K562 (cell line): ENCODE results near the gene FRRS1L. TPM values are rescaled to one million over a fixed set of nuclear protein-coding genes. Genes with fewer than 3 reads are reported as not detected.

Experiments used
- BACH1 ChIP-seq: fragments of 200-800 bp; sonication (Bioruptor generic); IDR thresholded peaks from 2 replicates; pipeline ENCODE4 v1.6.1; 2016; ENCODE audit warnings: missing genetic modification characterization, missing compliant biosample characterization
- CBFA2T2 ChIP-seq: fragments of 450-650 bp; conservative IDR thresholded peaks from 2 replicates; pipeline ENCODE4 v1.6.1; 2017; ENCODE audit warnings: mild to moderate bottlenecking
- CEBPB ChIP-seq: fragments of 450-650 bp; IDR thresholded peaks from 2 replicates; pipeline ENCODE4 v1.6.1; 2016; ENCODE audit warnings: missing genetic modification characterization, missing compliant biosample characterization
- CTBP1 ChIP-seq: fragments of 450-650 bp; IDR thresholded peaks from 2 replicates; pipeline ENCODE4 v1.6.1; 2016; ENCODE audit warnings: borderline replicate concordance
- ELF2 ChIP-seq: fragments of 250-450 bp; sonication (Bioruptor Pico); IDR thresholded peaks from 2 replicates; pipeline ENCODE4 v1.5.0; 2021; ENCODE audit warnings: mild to moderate bottlenecking
- HMG20B ChIP-seq: fragments of 250-450 bp; sonication (Bioruptor Pico); IDR thresholded peaks from 2 replicates; pipeline ENCODE4 v1.5.0; 2021; ENCODE audit warnings: mild to moderate bottlenecking
- MAZ ChIP-seq, 2 experiments: fragments of 450-650 bp in 1 of 2; sonication (generic) in 1 of 2; formaldehyde crosslinking; IDR thresholded peaks in 1 of 2; conservative IDR thresholded peaks in 1 of 2; 2 replicates each; pipeline versions ENCODE4 v1.4.0 to v1.5.0; 2020; ENCODE audit warnings: mild to moderate bottlenecking in 1 of 2, missing genetic modification reagents in 1 of 2
- MIER1 ChIP-seq: fragments of 450-650 bp; IDR thresholded peaks from 2 replicates; pipeline ENCODE4 v1.6.1; 2016; ENCODE audit warnings: antibody characterized with exemption, mild to moderate bottlenecking, low read depth
- MYC ChIP-seq, 2 experiments: fragments of 250-450 bp in 1 of 2; sonication (Bioruptor Pico) in 1 of 2; IDR thresholded peaks; 2 replicates each; pipeline versions ENCODE4 v1.5.1 to v1.6.1; 2012 to 2021; ENCODE audit warnings: low read depth in 2 of 2, borderline replicate concordance in 1 of 2, improper control_type of control experiment in 1 of 2, low read length in 1 of 2, mild to moderate bottlenecking in 1 of 2, moderate library complexity in 1 of 2
- RBM22 ChIP-seq: fragments of 200-400 bp; formaldehyde crosslinking; IDR thresholded peaks from 2 replicates; pipeline ENCODE4 v1.6.1; 2018; ENCODE audit warnings: low read length, low read depth; ENCODE audit not compliant: poor library complexity, severe bottlenecking
- SP1 ChIP-seq: sonication (generic); formaldehyde crosslinking; IDR thresholded peaks from 2 replicates; pipeline ENCODE4 v1.8.1; 2022; ENCODE audit warnings: mild to moderate bottlenecking, missing genetic modification reagents
- SRF ChIP-seq, 2 experiments: fragments of 250-450, 450-650 bp in 1 of 2; sonication (Bioruptor Pico) in 1 of 2; sonication (generic) in 1 of 2; formaldehyde crosslinking; IDR thresholded peaks; 2 replicates each; pipeline versions ENCODE4 v1.5.0 to v1.5.1; 2020 to 2022; ENCODE audit warnings: mild to moderate bottlenecking in 1 of 2, missing genetic modification reagents in 1 of 2
- TCF3 ChIP-seq: sonication (generic); formaldehyde crosslinking; IDR thresholded peaks from 2 replicates; pipeline ENCODE4 v1.4.0; 2020; ENCODE audit warnings: mild to moderate bottlenecking, missing genetic modification reagents
- TEAD2 ChIP-seq: fragments of 450-650 bp; IDR thresholded peaks from 2 replicates; pipeline ENCODE4 v1.6.1; 2016; ENCODE audit warnings: missing genetic modification characterization, control low read depth, missing compliant biosample characterization
- TRIM28 ChIP-seq: fragments of 450-650 bp; IDR thresholded peaks from 2 replicates; pipeline ENCODE4 v1.6.1; 2017
- YY1 ChIP-seq, 3 experiments: IDR thresholded peaks; 2 replicates each; pipeline ENCODE4 v1.6.1; 2011; ENCODE audit warnings: low read length in 2 of 3, mild to moderate bottlenecking in 2 of 3, moderate library complexity in 2 of 3, borderline replicate concordance in 1 of 3, control low read depth in 1 of 3, low read depth in 1 of 3; ENCODE audit not compliant: insufficient read depth in 3 of 3, insufficient replicate concordance in 2 of 3, control insufficient read depth in 1 of 3, insufficient read length in 1 of 3; ENCODE audit errors: extremely low read depth in 1 of 3
- ZFX ChIP-seq: sonication (generic); formaldehyde crosslinking; IDR thresholded peaks from 2 replicates; pipeline ENCODE4 v1.8.0; 2022; ENCODE audit warnings: mild to moderate bottlenecking, missing genetic modification reagents, moderate library complexity
- ZNF324 ChIP-seq: fragments of 250-450 bp; sonication (Bioruptor Pico); IDR thresholded peaks from 2 replicates; pipeline ENCODE4 v1.4.0; 2020; ENCODE audit warnings: mild to moderate bottlenecking
- ZNF551 ChIP-seq: fragments of 250-450 bp; sonication (Bioruptor Pico); IDR thresholded peaks from 2 replicates; pipeline ENCODE4 v1.5.0; 2021; ENCODE audit warnings: mild to moderate bottlenecking, moderate library complexity
- polyA plus RNA-seq, 8 experiments: library from polyadenylated mRNA; depleted of rRNA in 4 of 8; stranded (reverse) in 5 of 8; unstranded in 3 of 8; fragments of >200 nt; fragmentation: Nextera tagmentation in 2 of 8; fragmentation: Illumina TruSeq in 1 of 8; extraction: Ambion mirVana in 2 of 8; extraction: Trizol in 1 of 8; gene quantifications; 2 replicates each; pipeline versions ENCODE4 v1.2.1 to v1.2.3, GENCODE V29; 2011 to 2014; ENCODE audit warnings: inconsistent platforms in 1 of 8, missing spikeins in 1 of 8
- total RNA-seq, 7 experiments: library from RNA; depleted of rRNA in 6 of 7; stranded (reverse); fragments of >200 nt in 6 of 7; fragmentation: Illumina TruSeq in 2 of 7; extraction: Trizol in 2 of 7; gene quantifications; 2 replicates each; pipeline versions ENCODE4 v1.2.1 to v1.2.3, GENCODE V29; 2011 to 2021; ENCODE audit warnings: low replicate concordance in 1 of 7
- TF ChIP-seq, protein P1 (sequence below): sonication (generic); formaldehyde crosslinking; IDR thresholded peaks from 2 replicates; pipeline ENCODE4 v1.8.0; 2022; ENCODE audit warnings: missing genetic modification reagents, mild to moderate bottlenecking, borderline replicate concordance
- TF ChIP-seq, protein P2 (sequence below), 2 experiments: fragments of 450-650 bp in 1 of 2; sonication (generic) in 1 of 2; formaldehyde crosslinking in 1 of 2; IDR thresholded peaks in 1 of 2; conservative IDR thresholded peaks in 1 of 2; 2 replicates each; pipeline versions ENCODE4 v1.6.1 to v1.8.1; 2016 to 2023; ENCODE audit warnings: mild to moderate bottlenecking in 2 of 2, moderate library complexity in 2 of 2, inconsistent platforms in 1 of 2, missing genetic modification reagents in 1 of 2

Gene FRRS1L
- total and polyA plus RNA-seq, 9 of the 15 experiments (the other 6 are each of a cell fraction or from before 2014, with no cell fraction given) = under 0.01 to 0.04 (median 0.03) TPM; not detected in 5

- TF ChIP-seq, protein P1, sequence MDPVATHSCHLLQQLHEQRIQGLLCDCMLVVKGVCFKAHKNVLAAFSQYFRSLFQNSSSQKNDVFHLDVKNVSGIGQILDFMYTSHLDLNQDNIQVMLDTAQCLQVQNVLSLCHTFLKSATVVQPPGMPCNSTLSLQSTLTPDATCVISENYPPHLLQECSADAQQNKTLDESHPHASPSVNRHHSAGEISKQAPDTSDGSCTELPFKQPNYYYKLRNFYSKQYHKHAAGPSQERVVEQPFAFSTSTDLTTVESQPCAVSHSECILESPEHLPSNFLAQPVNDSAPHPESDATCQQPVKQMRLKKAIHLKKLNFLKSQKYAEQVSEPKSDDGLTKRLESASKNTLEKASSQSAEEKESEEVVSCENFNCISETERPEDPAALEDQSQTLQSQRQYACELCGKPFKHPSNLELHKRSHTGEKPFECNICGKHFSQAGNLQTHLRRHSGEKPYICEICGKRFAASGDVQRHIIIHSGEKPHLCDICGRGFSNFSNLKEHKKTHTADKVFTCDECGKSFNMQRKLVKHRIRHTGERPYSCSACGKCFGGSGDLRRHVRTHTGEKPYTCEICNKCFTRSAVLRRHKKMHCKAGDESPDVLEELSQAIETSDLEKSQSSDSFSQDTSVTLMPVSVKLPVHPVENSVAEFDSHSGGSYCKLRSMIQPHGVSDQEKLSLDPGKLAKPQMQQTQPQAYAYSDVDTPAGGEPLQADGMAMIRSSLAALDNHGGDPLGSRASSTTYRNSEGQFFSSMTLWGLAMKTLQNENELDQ (CRISPR knock-in tag) = no peak
- TF ChIP-seq SP1 (CRISPR knock-in tag) (no peak), CEBPB (tag) (no peak), HMG20B (CRISPR knock-in tag) (no peak), MIER1 (no peak), ZFX (CRISPR knock-in tag) (no peak), ELF2 (CRISPR knock-in tag) (no peak), MYC (IDR thresholded peaks at IDR 0.05; ENCODE audit: low read depth, low read length) (no peak), MYC (CRISPR knock-in tag; IDR thresholded peaks at IDR 0.05; ENCODE audit: borderline replicate concordance, low read depth) (no peak), TRIM28 (no peak), MAZ (CRISPR knock-in tag; conservative IDR thresholded peaks at IDR 0.05 in 1 of 2, IDR thresholded peaks at IDR 0.05 in 1 of 2) (peak in 1 of 2 experiments; percentile 23; a peak in 1 of 4 replicates), TEAD2 (tag) (0 out of 2 replicates have a peak, but pooled peaks have one; percentile 40), YY1 (IDR thresholded peaks at IDR 0.05; ENCODE audit: borderline replicate concordance in 1 of 3, control insufficient read depth in 1 of 3, extremely low read depth in 1 of 3, insufficient read depth in 3 of 3, insufficient read length in 1 of 3, insufficient replicate concordance in 2 of 3, low read depth in 1 of 3, low read length in 2 of 3) (no peak), ZNF324 (no peak), SRF (CRISPR knock-in tag; IDR thresholded peaks at IDR 0.05) (no peak), TCF3 (CRISPR knock-in tag) (0 out of 2 replicates have a peak, but pooled peaks have one; percentile 6), ZNF551 (no peak), RBM22 (no peak), CBFA2T2 (no peak), CTBP1 (peak; percentile 40; the same call in 1 of the 2 replicates), BACH1 (tag) (no peak)
- TF ChIP-seq, protein P2, sequence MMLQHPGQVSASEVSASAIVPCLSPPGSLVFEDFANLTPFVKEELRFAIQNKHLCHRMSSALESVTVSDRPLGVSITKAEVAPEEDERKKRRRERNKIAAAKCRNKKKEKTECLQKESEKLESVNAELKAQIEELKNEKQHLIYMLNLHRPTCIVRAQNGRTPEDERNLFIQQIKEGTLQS (IDR thresholded peaks at IDR 0.05) = no peak
- TF ChIP-seq, protein P2 (CRISPR knock-in tag; conservative IDR thresholded peaks at IDR 0.05) = no peak
These were observed 16.1 kb upstream of the FRRS1L start (continued) for GRCh38 chr9:109182940-109183798.
